HG03521 (cell line): ENCODE results near the gene VCP.

ENCODE experiments used
- ATAC-seq: cut with Tn5 transposase; IDR thresholded peaks from one replicate; pipeline ENCODE4 v1.9.1; 2021; ENCODE audit warnings: mild to moderate bottlenecking, moderate library complexity; ENCODE audit not compliant: unreplicated experiment

VCP gene

DNA sequence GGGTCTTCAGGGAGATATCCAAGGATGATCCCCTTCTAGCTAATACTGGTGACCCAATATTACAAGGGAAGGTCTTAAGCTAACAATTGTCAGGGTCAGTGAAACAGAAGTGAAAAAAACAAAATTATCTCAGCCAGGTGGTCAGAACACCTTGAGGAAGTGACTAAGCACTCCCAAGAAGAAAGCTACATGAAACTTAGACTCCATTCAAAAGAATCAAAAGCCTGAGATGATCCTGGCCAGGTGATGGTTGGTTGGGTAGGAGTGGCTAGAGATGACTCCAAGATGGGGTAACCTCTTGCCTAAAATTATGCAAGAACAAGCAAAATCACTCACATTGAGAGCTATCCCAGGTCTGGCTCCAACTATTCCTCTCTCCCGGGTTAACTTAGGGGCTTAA is 5.4 kb downstream of the VCP start:
- no peak for ATAC-seq

GRCh38 chr9:35060548-35061207 is 11.7 kb downstream of the VCP start:
- no peak for ATAC-seq

GRCh38 chr9:35059438-35059837 is 13.0 kb downstream of the VCP start:
- ATAC-seq: no peak

DNA sequence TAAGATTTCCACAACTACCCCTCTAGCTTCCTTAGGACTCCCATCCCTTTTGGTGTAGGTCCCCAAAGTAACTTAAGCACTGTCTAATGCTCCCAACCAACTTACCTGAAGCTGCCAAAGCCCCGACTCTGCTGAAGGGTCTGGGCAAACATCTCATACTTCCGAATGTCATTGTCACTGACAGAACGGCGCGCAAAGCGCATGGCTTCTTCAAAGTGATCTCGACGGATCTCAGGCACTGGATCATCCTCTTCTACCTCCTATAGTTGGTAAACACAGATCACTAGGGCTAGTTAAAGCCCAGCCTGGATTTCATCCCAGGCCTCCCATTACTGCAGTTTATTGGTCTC is 15.2 kb downstream of the VCP start:
- no peak for ATAC-seq

- no peak for ATAC-seq
Measured at GRCh38 chr9:35056571-35057270, 15.7 kb downstream of the VCP start.

GRCh38 chr9:35054871-35055644 is 17.4 kb downstream of the VCP start:
- no peak for ATAC-seq

GRCh38 chr9:35054185-35054835 is 18.1 kb downstream of the VCP start:
- no peak for ATAC-seq

- no peak for ATAC-seq
Measured at GRCh38 chr9:35051069-35051967, 21.1 kb downstream of the VCP start.

- no peak for ATAC-seq
Measured at GRCh38 chr9:35048511-35048910, 23.9 kb downstream of the VCP start.

GRCh38 chr9:35044071-35044470 is 28.4 kb downstream of the VCP start:
- ATAC-seq: no peak

GRCh38 chr9:35042891-35043545 is 29.4 kb downstream of the VCP start:
- no peak for ATAC-seq

DNA sequence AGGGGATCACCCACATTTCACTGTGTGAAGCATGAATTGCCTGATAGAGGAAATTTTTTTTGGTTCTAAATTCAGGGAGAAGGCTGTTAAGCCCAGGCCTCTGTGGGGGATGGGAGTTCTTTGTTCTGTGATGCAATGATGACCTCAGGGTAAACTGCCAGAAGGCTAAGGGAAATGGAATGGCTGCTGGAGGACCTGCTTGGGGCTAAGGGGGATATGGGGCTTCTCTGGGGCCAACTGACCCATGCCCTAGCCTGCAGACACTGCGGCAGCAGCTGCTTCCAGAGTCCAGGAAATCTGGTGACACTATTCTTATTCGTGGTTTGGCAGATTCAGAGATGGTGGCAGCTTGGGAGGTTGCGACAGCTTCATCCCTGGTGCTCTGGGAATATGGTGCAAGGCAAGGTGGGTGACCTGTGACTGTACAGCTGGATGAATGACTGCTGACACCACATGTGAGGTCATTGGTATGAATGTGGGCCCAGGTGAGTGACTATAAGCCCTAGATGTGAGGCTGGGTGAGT is 30.3 kb downstream of the VCP start:
- no peak for ATAC-seq

DNA sequence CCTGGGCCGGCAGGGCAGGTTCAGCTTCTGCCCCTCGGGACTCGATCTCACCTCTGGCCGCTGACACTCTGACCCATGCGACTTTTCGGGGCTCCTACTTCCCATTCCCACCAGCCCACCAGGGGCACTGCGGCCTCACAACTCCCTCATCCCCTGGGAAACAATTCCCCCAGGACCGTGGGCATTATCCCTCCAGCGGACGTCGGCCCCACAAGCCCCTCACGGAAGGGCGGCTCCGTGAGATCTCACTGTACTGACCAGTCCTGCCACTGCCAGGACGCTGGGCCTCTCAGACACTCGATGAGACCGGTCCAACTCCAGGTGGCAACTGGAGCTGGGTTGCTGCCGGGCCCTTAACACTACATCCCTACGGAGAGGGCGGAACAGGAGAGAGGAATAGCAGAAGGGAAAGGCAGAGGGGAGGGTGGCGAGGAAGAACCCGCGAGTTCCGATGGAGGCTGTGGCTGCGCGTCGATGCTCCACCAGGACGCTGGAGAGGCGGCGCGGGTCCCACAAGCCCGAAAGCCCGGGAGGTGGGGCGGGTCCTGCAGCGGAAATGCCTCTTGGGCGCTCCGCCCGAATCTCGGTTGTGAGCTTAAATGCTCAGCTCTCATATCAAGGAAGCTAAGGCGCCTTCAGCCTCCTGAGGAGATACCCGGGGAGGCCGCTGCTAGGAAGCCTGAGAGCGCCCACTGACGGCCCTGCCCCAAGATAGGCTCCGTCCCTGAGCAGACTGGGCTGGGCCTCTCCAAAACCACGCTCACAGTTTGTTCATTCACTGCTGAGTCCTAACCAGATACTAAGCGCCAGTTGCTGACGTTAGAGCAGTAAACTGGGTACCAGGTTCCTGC is 36.3 kb downstream of the VCP start:
- ATAC-seq: no peak

DNA sequence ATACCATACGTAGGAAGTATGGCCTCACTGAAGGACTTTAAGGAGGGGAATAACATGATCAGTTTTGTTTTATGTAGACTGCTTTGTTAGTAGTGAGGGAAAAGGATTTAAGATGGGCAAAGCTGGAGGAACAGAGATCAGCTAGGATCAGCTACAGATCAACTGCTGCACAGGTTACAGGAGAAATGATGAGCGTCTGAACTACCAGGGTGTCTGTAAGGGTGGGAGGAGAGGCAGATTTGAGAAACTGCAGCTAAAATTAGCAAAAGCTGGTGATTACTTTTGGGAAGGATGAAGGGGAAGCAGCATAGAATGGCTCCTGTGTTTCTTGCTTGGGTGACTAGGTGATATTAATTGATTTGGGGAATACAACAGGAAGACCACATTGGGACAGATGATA is 39.3 kb downstream of the VCP start:
- ATAC-seq: no peak

DNA sequence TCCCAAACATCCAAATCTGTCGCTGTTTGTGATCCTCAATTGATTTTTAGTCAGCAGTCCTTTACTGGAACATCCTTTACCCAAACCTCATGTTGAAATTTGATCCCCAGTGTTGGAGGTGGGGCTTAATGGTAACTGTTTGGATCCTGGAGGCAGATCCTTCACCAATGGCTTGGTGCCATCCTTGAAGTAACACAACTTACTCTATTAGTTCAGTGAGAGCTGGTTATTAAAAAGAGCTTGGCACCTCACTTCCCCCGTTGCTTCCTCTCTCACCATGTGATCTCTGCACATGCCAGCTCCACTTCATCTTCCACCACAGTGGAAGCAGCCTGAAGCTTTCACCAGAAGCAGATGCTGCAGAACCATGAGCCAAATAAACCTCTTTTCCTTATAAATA is 42.6 kb downstream of the VCP start:
- ATAC-seq: no peak

DNA sequence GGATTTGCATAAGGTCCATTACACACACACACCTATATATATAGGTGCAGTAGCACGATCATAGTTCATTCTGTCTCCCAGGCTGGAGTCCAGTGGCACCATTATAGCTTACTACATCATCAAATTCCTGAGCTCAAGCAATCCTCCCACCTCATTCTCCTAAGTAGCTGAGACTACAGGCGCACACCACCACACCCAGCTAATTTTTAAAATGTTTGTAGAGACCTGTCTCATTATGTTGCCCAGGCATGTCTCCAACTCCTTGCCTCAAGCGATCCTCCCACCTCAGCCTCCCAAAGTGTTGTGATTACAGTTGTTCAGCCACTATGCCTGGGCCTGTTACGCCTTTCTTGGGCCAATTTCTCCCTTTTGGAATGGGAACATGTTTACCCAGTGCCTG is 43.2 kb downstream of the VCP start:
- no peak for ATAC-seq

DNA sequence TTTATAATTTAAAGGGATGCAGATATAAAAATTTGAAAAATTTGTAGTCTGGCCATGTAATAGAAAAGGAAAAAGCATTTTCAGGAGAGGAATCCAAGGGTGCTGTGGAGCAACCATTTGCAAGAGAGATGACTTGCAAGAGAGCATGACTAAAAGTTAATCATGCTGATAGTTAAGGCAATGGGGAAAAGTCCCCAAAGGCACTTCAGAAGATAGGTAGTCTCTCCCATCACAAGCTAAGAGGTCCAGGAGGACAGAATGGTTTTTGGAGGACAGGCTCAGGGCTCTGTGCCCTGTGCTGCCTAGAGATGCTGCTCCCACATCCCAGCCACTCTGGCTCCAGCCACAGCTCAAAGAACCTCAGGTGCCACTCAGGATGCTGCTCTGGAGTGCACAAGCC is 44.1 kb downstream of the VCP start:
- ATAC-seq: no peak

DNA sequence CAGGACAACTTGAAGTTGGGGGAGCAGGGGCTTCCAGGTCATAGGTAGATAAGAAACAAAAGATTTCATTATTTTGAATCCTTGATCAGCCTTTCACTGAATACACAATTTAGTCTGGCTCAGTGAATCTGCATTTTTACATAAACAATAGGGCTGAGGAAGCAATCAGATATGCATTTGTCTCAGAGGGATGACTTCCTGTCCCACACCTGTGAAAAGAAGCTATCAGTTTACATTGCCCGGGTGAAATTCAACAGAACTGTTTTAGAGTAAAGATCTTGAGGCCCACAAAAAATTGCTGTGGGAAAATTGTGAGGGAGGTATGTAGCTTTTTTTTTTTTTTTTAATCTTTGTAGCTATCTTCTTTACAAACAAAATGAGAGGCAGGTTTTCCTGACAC is 44.6 kb downstream of the VCP start:
- ATAC-seq: no peak

GRCh38 chr9:35027374-35027773 is 45.1 kb downstream of the VCP start:
- ATAC-seq: no peak
